Adrenal gland (tissue), 12 donors: Measurements from ENCODE around the gene PLCB1. TPM values are rescaled to one million over a fixed set of nuclear protein-coding genes. Genes with fewer than 3 reads are reported as not detected.

Experiments used
- DNase-seq, 7 donors: peaks; one replicate each; pipeline ENCODE4 v3.0.0-alpha.2; 2019 to 2020
- H3K27ac ChIP-seq, 5 donors: fragments of 200-600 bp; sonication (generic) in 4 of 5; 1 replicate in 3 of 5; 2 replicates in 2 of 5; pipeline versions ENCODE4 v1.5.1 to v1.8.0; 2016 to 2020; ENCODE audit warnings: mild to moderate bottlenecking in 1 of 5
- H3K27me3 ChIP-seq: fragments of 200-600 bp; 2 replicates; pipeline ENCODE4 v1.8.0; 2021
- H3K36me3 ChIP-seq, 2 donors: fragments of 200-600 bp; replicated peaks in 1 of 2; 1 replicate in 1 of 2; 2 replicates in 1 of 2; pipeline versions ENCODE4 v1.5.1 to v1.8.0; 2018 to 2022
- H3K4me1 ChIP-seq, 2 donors: fragments of 200-600 bp; replicated peaks in 1 of 2; 1 replicate in 1 of 2; 2 replicates in 1 of 2; pipeline versions ENCODE4 v1.5.1 to v1.8.0; 2018 to 2021
- H3K4me3 ChIP-seq, 4 donors: fragments of 200-600 bp; sonication (generic) in 3 of 4; one replicate each; pipeline ENCODE4 v1.5.1; 2016 to 2018
- H3K9me3 ChIP-seq, 3 donors: fragments of 200-600 bp; sonication (generic) in 1 of 3; replicated peaks in 1 of 3; 1 replicate in 2 of 3; 2 replicates in 1 of 3; pipeline versions ENCODE4 v1.5.1 to v1.8.0; 2016 to 2021
- CTCF ChIP-seq, 6 experiments: fragments of 450-650 bp in 4 of 6; fragments of 200-600 bp in 2 of 6; sonication (generic) in 1 of 6; IDR thresholded peaks; 1 replicate in 5 of 6; 2 replicates in 1 of 6; pipeline versions ENCODE4 v1.5.1 to v1.8.0; 2016 to 2021; ENCODE audit warnings: antibody characterized with exemption in 6 of 6, mild to moderate bottlenecking in 2 of 6, moderate library complexity in 1 of 6
- POLR2A ChIP-seq, 2 donors: fragments of 450-650 bp; IDR thresholded peaks; one replicate each; pipeline ENCODE4 v1.6.1; 2017; ENCODE audit warnings: antibody characterized with exemption in 2 of 2, mild to moderate bottlenecking in 2 of 2, moderate library complexity in 1 of 2
- WGBS, 4 donors: extraction: QIAGEN DNeasy Blood & Tissue Kit in 2 of 4; methylation state at CpG; one replicate each; pipeline versions ENCODE4 v1.1.5 to v1.1.7; 2013 to 2017; 5-methylcytosine and 5-hydroxymethylcytosine counted together
- intact Hi-C, 2 donors: fragments of 100-400 bp; cut with DNase I; formaldehyde crosslinking; loops; one replicate each; pipeline versions ENCODE4 v1.14.1 to v1.15.0; 2022 to 2023
- polyA plus RNA-seq, 3 donors: library from polyadenylated mRNA; stranded (reverse); fragments of 200-250 nt in 2 of 3; fragments of 350-450 nt in 1 of 3; fragmentation: Illumina TruSeq in 1 of 3; extraction: RNeasy Lipid Tissue Mini Kit (QIAGEN cat#74804) in 1 of 3; gene quantifications; one replicate each; pipeline ENCODE4 v1.2.3, GENCODE V29; 2013 to 2014
- total RNA-seq, 9 donors: library from RNA; depleted of rRNA in 4 of 9; stranded (reverse); fragments of >200 nt in 4 of 9; fragments of 120-200 nt in 1 of 9; fragmentation: NEBNext Ultra II Directional in 1 of 9; extraction: Animal tissue kit (Norgen Biotek cat#: 25700) in 1 of 9; gene quantifications; one replicate each; pipeline versions ENCODE4 v1.1.0 to v1.2.4, GENCODE V29; 2013 to 2023
- donor health status: healthy with polysubstance abuse.
- donor health status: Bipolar disorder and iron deficiency.
- donor health status: DM: yes; HTN: yes; CAD: no.
- donor health status: DM: no; HTN: no; CAD: no.
- donor health status: DM: no; HTN: no; CAD: no.
- donor health status: DM: yes; HTN: yes; CAD: no.

Gene PLCB1
- total and polyA plus RNA-seq, 12 donors, result 7.7 to 56.6 (median 27.9) TPM

- H3K36me3 ChIP-seq, result no peaks in the 10 kb centered on the region
- WGBS, 4 donors, result 18 to 35% (median 18%) methylated on average over 3 of the region's 3 CpGs
- H3K4me3 ChIP-seq, result peak overlapping the region in 2 of 4 donors; percentile 3 to 36
- peaks cover 0 to 19% of the 10 kb centered on the region in 2 donors for H3K4me1 ChIP-seq
- DNase-seq, result no peak
- no peaks in the 10 kb centered on the region for H3K9me3 ChIP-seq
- H3K27me3 ChIP-seq, result no peaks in the 10 kb centered on the region
- H3K27ac ChIP-seq, result peak overlapping the region in 3 of 5 donors; percentile 13 to 61 (median 32)
- TF ChIP-seq CTCF (IDR thresholded peaks at IDR 0.05) (no peak), POLR2A (IDR thresholded peaks at IDR 0.05) (no peak)
- intact Hi-C loops, result no loop called here
Observed at GRCh38 chr20:8602389-8603116, 470.5 kb downstream of the PLCB1 start.

DNA sequence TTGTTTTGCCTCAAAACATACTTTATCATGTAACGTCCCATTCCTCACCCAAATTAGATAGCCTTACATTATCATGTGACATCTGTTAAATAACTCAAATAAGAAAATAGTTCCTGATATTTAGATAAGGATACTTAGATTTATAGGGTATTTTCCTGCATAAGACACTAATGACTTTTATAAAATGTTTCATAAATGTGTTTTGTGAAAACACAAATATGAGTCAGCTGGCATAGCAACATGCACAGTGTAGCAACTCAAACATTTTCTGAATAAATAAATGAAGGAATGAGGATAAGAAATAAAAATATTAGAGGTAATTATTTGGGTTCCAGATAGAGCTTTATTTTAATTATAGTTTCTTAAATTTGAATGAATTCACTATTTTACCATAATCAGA lies 476.4 kb downstream of the PLCB1 start:
- Histone ChIP-seq H3K9me3 (no peaks in the 10 kb centered on the region), H3K36me3 (no peaks in the 10 kb centered on the region), H3K27me3 (no peaks in the 10 kb centered on the region), H3K4me3 (no peak overlapping the region), H3K4me1 (peaks cover 0 to under 1% of the 10 kb centered on the region in 2 donors), H3K27ac (no peak overlapping the region)
- 57 to 78% (median 62%) methylated on average over 1 of the region's 1 CpG for WGBS, 4 donors
- TF ChIP-seq POLR2A (IDR thresholded peaks at IDR 0.05) (no peak), CTCF (IDR thresholded peaks at IDR 0.05) (no peak)
- intact Hi-C loops, result no loop called here
- DNase-seq, result no peak

DNA sequence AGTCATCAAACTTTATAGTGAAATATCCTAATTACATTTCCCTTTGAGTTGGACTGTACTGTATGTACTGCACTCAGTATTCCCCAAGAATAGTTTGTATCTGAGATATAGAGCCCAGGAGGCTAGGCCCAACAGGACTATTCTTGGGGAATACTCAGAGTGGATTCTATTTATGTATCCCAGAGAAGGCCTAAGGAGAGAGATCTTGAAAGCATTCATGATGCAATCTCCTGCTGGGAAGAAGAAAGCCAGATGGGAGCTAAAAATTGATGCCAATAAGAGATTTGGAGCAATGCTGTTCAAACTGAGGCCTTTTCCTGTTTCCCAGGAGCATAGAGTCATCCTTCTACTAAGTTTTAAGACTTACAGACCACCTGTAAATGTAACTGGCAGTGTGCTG lies 484.7 kb downstream of the PLCB1 start:
- Histone ChIP-seq H3K36me3 (no peaks in the 10 kb centered on the region), H3K27me3 (no peaks in the 10 kb centered on the region), H3K4me3 (no peak overlapping the region), H3K9me3 (no peaks in the 10 kb centered on the region), H3K4me1 (no peaks in the 10 kb centered on the region), H3K27ac (no peak overlapping the region)
- no peak for TF ChIP-seq CTCF (IDR thresholded peaks at IDR 0.05)
- TF ChIP-seq POLR2A (IDR thresholded peaks at IDR 0.05), result no peak
- no peak for DNase-seq
- intact Hi-C loops, result no loop called here

DNA sequence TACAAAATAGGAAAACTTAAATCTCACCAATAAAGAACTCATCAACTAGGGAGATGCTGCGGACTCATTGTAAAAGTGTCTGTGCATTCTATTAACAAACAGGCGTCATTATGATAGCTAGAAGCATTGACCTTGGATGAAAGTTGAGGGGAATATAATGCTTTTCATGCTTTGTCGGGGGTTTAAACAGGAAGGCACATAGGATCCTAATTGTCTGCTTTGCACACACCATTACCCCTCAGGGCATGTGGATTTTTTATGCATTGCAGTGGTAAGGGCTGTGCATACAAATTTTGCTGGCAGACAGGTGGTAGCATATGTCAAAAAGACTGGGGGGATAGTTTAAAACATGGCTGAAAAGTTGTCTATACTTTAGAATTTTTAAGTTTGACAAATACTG lies 488.9 kb downstream of the PLCB1 start:
- H3K27ac ChIP-seq, result no peak overlapping the region
- intact Hi-C loops, result no loop called here
- no peaks in the 10 kb centered on the region for H3K27me3 ChIP-seq
- no peaks in the 10 kb centered on the region for H3K4me1 ChIP-seq
- WGBS, 4 donors, result 73 to 87% (median 80%) methylated on average over 3 of the region's 3 CpGs
- TF ChIP-seq CTCF (IDR thresholded peaks at IDR 0.05), result no peak
- no peaks in the 10 kb centered on the region for H3K9me3 ChIP-seq
- H3K4me3 ChIP-seq, result no peak overlapping the region
- no peaks in the 10 kb centered on the region for H3K36me3 ChIP-seq
- no peak for DNase-seq
